Left ventricle myocardium inferior (tissue), 1 donor: ENCODE data around the gene CEACAM18. TPM values are rescaled to one million over a fixed set of nuclear protein-coding genes. Genes with fewer than 3 reads are reported as not detected.
A peak's percentile ranks its signal among the peaks of the same experiment; 100 is the strongest.
"Not testable (repeated sequence)": the region's sequence is repeated elsewhere in the genome, so short reads cannot be mapped to it uniquely, and the experiment has no call there.

ENCODE experiments used
- DNase-seq: peaks from one replicate; pipeline ENCODE4 v3.0.0-alpha.2; 2020
- H3K27ac ChIP-seq: fragments of 200-600 bp; replicated peaks from 2 replicates; pipeline ENCODE4 v1.8.0; 2021
- H3K27me3 ChIP-seq: fragments of 200-600 bp; 2 replicates; pipeline ENCODE4 v1.8.0; 2021; ENCODE audit warnings: low read depth
- H3K36me3 ChIP-seq: fragments of 200-600 bp; 2 replicates; pipeline ENCODE4 v1.8.0; 2021
- H3K4me1 ChIP-seq: fragments of 200-600 bp; 2 replicates; pipeline ENCODE4 v1.8.0; 2021
- H3K4me3 ChIP-seq: fragments of 200-600 bp; 2 replicates; pipeline ENCODE4 v1.8.0; 2021; ENCODE audit warnings: mild to moderate bottlenecking, moderate library complexity
- H3K9me3 ChIP-seq: fragments of 200-600 bp; replicated peaks from 2 replicates; pipeline ENCODE4 v1.8.0; 2021
- intact Hi-C: fragments of 100-400 bp; cut with micrococcal nuclease; formaldehyde crosslinking; loops from one replicate; pipeline ENCODE4 v1.11.0; 2022
- total RNA-seq: library from RNA; stranded (reverse); fragmentation: NEBNext Ultra II Directional; extraction: Animal tissue kit (Norgen Biotek cat#: 25700); gene quantifications from one replicate; pipeline ENCODE4 v1.2.1, GENCODE V29; 2021
- TF ChIP-seq, protein P1 (sequence below): fragments of 200-600 bp; IDR thresholded peaks from 2 replicates; pipeline ENCODE4 v1.8.0; 2021; ENCODE audit warnings: antibody characterized with exemption, mild to moderate bottlenecking, borderline replicate concordance
- donor health status: DM: no; HTN: yes; CAD: no; lungs with severe emphysema.

CEACAM18 gene
- total RNA-seq, 1 donor from 2014 or later, result not detected

GRCh38 chr19:51439021-51439465, 39.3 kb upstream of the CEACAM18 start:
- Histone ChIP-seq H3K27me3 (peaks cover 99% of the 10 kb centered on the region), H3K27ac (no peak overlapping the region), H3K9me3 (no peaks in the 10 kb centered on the region), H3K4me3 (no peak overlapping the region), H3K36me3 (no peaks in the 10 kb centered on the region), H3K4me1 (no peaks in the 10 kb centered on the region)
- TF ChIP-seq, protein P1, sequence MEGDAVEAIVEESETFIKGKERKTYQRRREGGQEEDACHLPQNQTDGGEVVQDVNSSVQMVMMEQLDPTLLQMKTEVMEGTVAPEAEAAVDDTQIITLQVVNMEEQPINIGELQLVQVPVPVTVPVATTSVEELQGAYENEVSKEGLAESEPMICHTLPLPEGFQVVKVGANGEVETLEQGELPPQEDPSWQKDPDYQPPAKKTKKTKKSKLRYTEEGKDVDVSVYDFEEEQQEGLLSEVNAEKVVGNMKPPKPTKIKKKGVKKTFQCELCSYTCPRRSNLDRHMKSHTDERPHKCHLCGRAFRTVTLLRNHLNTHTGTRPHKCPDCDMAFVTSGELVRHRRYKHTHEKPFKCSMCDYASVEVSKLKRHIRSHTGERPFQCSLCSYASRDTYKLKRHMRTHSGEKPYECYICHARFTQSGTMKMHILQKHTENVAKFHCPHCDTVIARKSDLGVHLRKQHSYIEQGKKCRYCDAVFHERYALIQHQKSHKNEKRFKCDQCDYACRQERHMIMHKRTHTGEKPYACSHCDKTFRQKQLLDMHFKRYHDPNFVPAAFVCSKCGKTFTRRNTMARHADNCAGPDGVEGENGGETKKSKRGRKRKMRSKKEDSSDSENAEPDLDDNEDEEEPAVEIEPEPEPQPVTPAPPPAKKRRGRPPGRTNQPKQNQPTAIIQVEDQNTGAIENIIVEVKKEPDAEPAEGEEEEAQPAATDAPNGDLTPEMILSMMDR, result peak; percentile 39
- intact Hi-C loops, result no loop called here
- DNase-seq, result no peak

- H3K27ac ChIP-seq, result no peak overlapping the region
- DNase-seq, result no peak
- H3K4me1 ChIP-seq, result no peaks in the 10 kb centered on the region
- peaks cover 90% of the 10 kb centered on the region for H3K27me3 ChIP-seq
- H3K36me3 ChIP-seq, result no peaks in the 10 kb centered on the region
- TF ChIP-seq, protein P1, result no peak
- H3K4me3 ChIP-seq, result no peak overlapping the region
- no peaks in the 10 kb centered on the region for H3K9me3 ChIP-seq
- intact Hi-C loops, result no loop called here
These were observed 38.3 kb upstream of the CEACAM18 start for GRCh38 chr19:51440052-51440451.

DNA sequence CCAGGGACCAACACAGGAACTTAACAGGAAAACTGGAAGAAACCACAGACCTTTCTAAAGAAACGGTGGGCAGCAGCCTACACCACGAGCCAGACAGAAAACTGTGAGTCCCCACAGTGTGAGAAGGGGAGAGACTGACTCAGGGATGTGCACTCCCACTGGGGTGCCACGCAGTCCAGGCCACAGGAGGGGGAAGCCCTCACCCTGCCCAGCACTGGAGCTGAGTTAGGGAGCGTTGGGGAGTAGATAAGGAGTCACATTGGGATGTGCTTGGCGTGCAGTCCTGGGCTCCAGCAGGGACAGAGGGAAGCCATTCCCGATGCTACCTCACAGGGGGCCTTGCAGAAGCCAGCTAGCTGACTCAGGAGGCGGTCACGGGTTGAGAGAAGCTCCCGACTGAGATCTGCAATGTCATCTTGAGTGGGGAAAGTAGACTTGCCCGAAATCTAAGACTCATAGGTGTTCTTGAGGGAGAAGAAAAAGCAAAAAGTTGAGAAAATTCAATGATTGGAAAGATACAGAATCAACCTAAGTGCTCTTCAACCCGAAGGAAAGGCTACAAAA, 37.4 kb upstream of the CEACAM18 start:
- no peaks in the 10 kb centered on the region for H3K4me1 ChIP-seq
- peaks cover 81% of the 10 kb centered on the region for H3K27me3 ChIP-seq

DNA sequence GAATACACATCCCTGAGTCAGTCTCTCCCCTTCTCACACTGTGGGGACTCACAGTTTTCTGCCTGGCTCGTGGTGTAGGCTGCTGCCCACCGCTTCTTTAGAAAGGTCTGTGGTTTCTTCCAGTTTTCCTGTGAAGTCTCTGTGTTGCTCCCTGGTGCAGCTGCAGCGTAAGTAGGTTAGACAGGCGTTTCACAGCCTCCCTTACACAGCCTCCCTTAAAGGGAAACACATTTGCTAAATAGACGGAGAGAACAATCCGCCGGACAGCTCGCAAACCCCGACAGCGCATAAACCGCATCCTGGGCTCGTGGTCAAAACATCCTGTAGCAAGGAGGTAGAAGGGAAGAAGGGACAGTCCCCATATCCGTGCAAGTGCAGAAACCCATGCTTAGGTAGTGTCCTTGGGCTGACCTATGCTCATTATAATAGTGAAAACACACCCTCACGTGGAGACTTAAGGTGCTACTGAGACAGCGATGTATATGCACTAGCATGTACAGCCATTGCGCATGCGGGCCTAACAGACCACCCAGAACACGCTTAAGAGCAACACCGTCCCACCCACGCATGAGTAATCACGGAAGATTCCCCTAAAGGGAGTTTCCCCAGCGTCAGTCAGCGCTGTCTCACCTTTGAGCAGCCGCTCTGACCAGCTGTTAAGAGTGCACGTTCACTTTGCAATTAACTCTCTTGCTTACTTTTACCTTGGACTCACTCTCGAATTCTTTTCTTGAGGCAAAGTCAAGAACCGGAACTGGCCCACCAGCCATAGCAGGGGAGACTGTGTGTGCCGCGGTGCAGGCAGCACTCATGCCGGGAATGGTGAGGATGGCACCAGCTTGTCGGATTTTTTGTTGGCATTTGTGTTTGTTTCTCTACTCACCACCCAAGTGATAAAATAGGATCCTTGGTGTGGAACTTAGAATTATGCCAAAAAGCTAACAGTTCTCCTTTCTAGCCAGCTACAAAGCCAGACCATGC, 36.6 kb upstream of the CEACAM18 start:
- H3K9me3 ChIP-seq, result no peaks in the 10 kb centered on the region
- no peak overlapping the region for H3K27ac ChIP-seq
- peaks cover 75% of the 10 kb centered on the region for H3K27me3 ChIP-seq
- no peak for DNase-seq
- intact Hi-C loops, result no loop called here
- H3K4me1 ChIP-seq, result no peaks in the 10 kb centered on the region
- no peak overlapping the region for H3K4me3 ChIP-seq
- TF ChIP-seq, protein P1, result no peak
- no peaks in the 10 kb centered on the region for H3K36me3 ChIP-seq

More for the DNA sequence above, 37.4 kb upstream of the CEACAM18 start:
- Histone ChIP-seq H3K27ac (no peak overlapping the region), H3K9me3 (no peaks in the 10 kb centered on the region), H3K36me3 (no peaks in the 10 kb centered on the region), H3K4me3 (no peak overlapping the region)
- TF ChIP-seq, protein P1, result no peak
- no peak for DNase-seq
- intact Hi-C loops, result no loop called here

DNA sequence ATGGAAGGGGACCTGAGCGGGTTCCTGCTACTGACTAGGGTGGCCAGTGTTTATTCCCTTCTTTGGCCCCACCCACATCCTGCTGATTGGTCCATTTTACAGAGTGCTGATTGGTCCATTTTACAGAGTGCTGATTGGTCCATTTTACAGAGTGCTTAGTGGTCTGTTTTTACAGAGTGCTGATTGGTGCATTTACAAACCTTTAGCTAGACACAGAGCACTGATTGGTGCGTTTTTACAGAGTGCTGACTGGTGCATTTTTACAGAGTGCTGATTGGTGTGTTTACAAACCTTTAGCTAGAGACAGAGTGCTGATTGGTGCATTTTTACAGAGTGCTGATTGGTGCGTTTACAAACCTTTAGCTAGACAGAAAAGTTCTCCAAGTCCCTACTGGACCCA, 30.8 kb upstream of the CEACAM18 start:
- intact Hi-C loops, H3K4me1 ChIP-seq, H3K36me3 ChIP-seq, H3K4me3 ChIP-seq, H3K9me3 ChIP-seq, DNase-seq, H3K27ac ChIP-seq: not testable (repeated sequence)
- peaks cover 70% of the 10 kb centered on the region for H3K27me3 ChIP-seq

DNA sequence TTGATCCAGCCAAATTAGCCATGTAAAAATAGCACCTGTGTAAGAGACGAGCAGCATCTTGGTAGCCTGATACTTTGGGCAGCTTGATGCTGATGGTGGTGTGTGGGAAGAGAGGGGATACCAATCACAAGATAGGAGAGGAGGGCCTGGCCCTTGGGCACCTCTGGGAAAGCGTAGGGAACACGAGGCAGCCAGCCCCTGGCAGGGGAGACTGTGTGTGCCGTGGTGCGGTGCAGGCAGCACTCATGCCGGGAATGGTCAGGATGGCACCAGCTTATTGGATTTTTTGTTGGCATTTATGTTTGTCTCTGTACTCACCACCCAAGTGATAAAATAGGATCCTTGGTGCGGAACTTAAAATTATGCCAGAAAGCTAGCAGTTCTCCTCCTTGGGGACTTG, 30.3 kb upstream of the CEACAM18 start:
- Histone ChIP-seq H3K4me1 (no peaks in the 10 kb centered on the region), H3K9me3 (no peaks in the 10 kb centered on the region), H3K27ac (no peak overlapping the region), H3K36me3 (no peaks in the 10 kb centered on the region), H3K4me3 (no peak overlapping the region), H3K27me3 (peaks cover 70% of the 10 kb centered on the region)
- intact Hi-C loops, result no loop called here
- TF ChIP-seq, protein P1, result no peak
- DNase-seq, result no peak
